Adipocyte (in vitro differentiated cells): ENCODE data around the gene APEH.
"Not testable (repeated sequence)": the region's sequence is repeated elsewhere in the genome, so short reads cannot be mapped to it uniquely, and the experiment has no call there.

Experiments used
- DNase-seq: peaks from one replicate; pipeline ENCODE4 v3.0.0-alpha.2; 2015; ENCODE audit warnings: low read depth
- H3K27me3 ChIP-seq: replicated peaks from 2 replicates; pipeline ENCODE4 v1.7.0; 2013; ENCODE audit warnings: mild to moderate bottlenecking, low read length, moderate library complexity; ENCODE audit not compliant: control insufficient read depth, insufficient read depth
- H3K36me3 ChIP-seq: 2 replicates; pipeline ENCODE4 v1.7.0; 2013; ENCODE audit warnings: low read length, mild to moderate bottlenecking, moderate library complexity; ENCODE audit not compliant: control insufficient read depth, insufficient read depth, severe bottlenecking
- H3K4me1 ChIP-seq: 2 replicates; pipeline ENCODE4 v1.7.0; 2013; ENCODE audit warnings: mild to moderate bottlenecking, low read length, moderate library complexity; ENCODE audit not compliant: control insufficient read depth, insufficient read depth
- H3K4me3 ChIP-seq: 2 replicates; pipeline ENCODE4 v1.7.0; 2013; ENCODE audit warnings: mild to moderate bottlenecking, low read length, moderate library complexity
- H3K9ac ChIP-seq: 2 replicates; pipeline ENCODE4 v1.7.0; 2013; ENCODE audit warnings: mild to moderate bottlenecking, low read length, moderate library complexity
- H3K9me3 ChIP-seq: 2 replicates; pipeline ENCODE4 v1.7.0; 2013; ENCODE audit warnings: mild to moderate bottlenecking, low read length, moderate library complexity; ENCODE audit not compliant: control insufficient read depth

The APEH gene

DNA sequence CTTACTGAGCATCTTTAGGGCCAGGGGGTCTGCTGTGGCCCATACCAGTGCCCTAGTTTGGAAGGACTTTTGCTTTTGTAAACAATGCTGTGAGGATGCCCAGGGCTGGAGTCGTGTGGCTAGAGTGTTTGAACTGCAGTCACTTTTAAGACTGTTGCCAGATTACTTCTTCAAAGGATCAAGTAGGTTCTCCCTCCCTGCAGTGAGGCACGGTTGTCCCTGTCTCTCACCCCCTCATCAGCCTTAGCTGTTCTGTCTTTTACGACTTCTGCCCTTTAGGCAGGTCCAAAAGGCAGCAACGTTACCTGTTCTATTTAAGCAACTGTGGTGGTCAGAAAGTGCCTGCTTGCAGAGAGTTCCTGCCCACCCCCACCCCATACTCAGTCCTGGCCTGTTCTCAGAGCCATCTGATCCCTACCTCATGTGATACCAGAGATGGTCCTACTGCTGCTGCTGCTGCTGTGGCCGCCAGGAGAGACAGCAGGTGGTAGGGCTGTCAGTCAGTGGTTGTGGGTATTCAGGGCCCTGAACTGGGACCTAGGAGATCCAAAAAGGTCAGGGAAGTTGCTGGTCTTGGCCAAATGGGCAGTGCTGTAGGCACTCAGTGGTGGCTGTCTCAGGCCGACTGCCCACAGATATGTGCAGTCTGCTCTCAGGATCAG lies 20.4 kb downstream of the APEH start:
- not testable (repeated sequence) for H3K27me3 ChIP-seq, DNase-seq, H3K9me3 ChIP-seq, H3K9ac ChIP-seq, H3K4me3 ChIP-seq, H3K4me1 ChIP-seq
- H3K36me3 ChIP-seq = peaks cover 19% of the 10 kb centered on the region

DNA sequence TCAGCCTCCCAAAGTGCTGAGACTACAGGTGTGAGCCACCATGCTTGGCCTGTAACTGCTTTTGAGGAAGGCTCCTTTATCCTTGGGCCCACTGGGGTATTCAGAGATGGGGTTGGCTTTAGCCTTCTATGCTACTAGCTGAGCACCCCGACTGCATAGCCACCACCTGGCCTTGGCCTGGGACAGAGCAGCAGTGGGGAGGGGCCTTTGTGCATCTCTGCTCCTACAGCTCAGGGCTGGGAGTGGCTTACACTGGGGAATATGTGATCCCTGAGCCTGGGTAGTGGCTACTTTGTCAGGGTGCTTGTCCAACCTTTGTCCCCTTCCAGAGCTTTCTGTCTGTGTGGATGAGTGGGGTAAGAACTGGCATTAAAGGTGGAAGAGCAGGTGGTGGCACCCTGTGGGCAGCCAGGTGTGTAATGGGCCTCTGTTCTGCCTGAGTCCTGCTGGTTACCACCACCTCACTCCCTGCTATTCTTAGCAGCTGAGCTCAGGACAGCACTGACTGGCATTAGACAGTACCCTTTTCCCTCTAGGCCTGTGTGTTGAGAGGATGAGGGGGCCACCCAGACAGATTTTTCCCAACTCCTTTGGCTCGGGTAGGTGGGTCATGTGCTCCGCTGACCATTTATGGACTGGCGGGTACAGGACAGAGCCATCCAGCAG lies 21.3 kb downstream of the APEH start:
- not testable (repeated sequence) for H3K27me3 ChIP-seq, H3K4me3 ChIP-seq, H3K9ac ChIP-seq, H3K9me3 ChIP-seq, DNase-seq, H3K4me1 ChIP-seq
- H3K36me3 ChIP-seq = peaks cover 19% of the 10 kb centered on the region

GRCh38 chr3:49699281-49699979 lies 25.3 kb downstream of the APEH start:
- H3K27me3 ChIP-seq = no peaks in the 10 kb centered on the region
- peak; percentile 47 for DNase-seq
- H3K9ac ChIP-seq = peak overlapping the region; percentile 38
- no peaks in the 10 kb centered on the region for H3K9me3 ChIP-seq
- H3K4me1 ChIP-seq = peaks cover 5% of the 10 kb centered on the region
- peaks cover 32% of the 10 kb centered on the region for H3K36me3 ChIP-seq
- no peak overlapping the region for H3K4me3 ChIP-seq

DNA sequence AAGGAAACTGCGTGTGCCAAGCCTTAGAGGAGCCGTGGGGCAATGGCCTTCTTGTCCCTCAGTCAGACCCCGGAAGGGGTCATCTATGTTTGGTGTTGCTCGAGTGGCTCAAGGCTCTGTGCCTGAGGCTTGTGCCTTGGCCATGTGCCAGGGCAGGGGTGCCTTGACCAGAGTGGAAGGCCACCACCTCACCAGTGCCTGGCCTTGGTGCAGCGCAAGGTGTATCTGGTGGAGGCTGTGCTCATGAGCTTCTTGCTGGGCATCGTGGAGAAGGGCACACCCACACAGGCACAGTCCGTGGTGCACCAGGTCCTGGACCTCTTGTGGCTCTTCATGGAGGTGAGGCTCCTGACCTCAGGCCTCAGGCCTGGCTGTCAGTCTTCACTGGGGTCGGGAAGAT lies 25.9 kb downstream of the APEH start:
- no peak overlapping the region for H3K4me3 ChIP-seq
- no peak overlapping the region for H3K9ac ChIP-seq
- no peaks in the 10 kb centered on the region for H3K9me3 ChIP-seq
- H3K27me3 ChIP-seq = no peaks in the 10 kb centered on the region
- H3K4me1 ChIP-seq = peaks cover 5% of the 10 kb centered on the region
- no peak for DNase-seq
- H3K36me3 ChIP-seq = peaks cover 35% of the 10 kb centered on the region

DNA sequence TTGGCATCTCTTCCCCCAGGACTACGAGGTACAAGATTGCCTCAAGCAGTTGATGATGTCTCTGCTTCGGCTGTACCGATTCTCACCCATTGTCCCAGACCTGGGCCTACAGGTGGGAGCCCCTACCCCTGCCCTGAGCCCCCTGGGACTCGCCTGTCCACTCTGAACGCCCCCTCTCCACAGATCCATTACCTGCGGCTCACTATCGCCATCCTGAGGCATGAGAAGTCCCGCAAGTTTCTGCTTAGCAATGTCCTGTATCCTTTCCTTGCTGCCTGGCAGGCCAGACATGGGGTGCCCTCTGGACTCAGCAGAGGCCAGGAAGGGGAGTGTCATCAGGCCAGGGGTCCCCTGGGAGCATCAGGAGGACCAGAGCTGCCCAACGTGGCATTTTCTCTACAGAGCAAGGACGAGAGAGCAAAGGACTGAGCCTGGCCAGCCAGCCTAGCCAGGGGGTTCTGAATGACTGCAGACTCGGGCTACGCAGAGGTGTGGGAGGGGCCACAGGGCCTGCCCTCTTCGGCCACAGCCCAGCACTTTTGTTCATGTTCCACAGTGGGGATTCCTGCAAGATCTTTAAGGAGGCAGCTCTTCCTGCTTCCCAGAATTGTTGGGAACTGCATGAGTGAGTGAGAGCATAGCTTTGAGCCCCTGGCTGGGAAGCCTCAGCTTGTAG lies 26.4 kb downstream of the APEH start:
- no peak for DNase-seq
- H3K27me3 ChIP-seq = no peaks in the 10 kb centered on the region

DNA sequence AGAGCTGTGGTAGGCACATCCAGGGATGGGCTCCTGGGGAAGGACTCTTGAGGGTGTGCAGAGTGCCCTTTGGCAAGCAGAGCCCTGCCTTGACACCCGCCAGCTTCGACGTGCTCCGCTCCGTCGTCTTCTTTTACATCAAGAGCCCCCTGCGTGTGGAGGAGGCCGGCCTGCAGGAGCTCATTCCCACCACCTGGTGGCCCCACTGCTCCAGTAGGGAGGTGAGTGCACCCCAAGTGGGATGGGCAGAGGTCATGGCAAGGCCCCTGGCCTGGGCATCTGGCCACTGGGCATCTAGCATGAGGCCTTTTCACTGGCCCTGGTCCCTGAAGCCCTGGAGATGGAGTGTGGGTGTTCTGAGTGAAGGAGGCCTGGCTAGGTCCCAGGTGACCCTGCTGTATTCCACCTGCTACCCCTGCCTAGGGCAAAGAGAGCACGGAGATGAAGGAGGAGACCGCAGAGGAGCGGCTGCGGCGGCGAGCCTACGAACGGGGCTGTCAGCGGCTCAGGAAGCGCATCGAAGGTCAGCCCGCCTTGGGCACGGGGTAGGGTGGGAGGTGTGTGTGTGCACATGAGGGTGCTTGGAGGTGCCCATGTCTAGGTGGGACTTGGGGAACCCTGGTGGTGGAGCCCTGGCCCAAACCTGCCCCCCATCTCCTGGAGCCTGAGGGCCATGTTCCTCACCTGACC lies 27.4 kb downstream of the APEH start:
- DNase-seq = peak; percentile 45
- Histone ChIP-seq H3K9me3 (no peaks in the 10 kb centered on the region), H3K4me3 (no peak overlapping the region), H3K9ac (no peak overlapping the region), H3K4me1 (peaks cover 5% of the 10 kb centered on the region), H3K27me3 (no peaks in the 10 kb centered on the region), H3K36me3 (peaks cover 50% of the 10 kb centered on the region)

More for the DNA sequence above, 26.4 kb downstream of the APEH start:
- H3K4me1 ChIP-seq = peaks cover 5% of the 10 kb centered on the region
- H3K36me3 ChIP-seq = peaks cover 41% of the 10 kb centered on the region
- H3K4me3 ChIP-seq = no peak overlapping the region
- H3K9me3 ChIP-seq = no peaks in the 10 kb centered on the region
- no peak overlapping the region for H3K9ac ChIP-seq

DNA sequence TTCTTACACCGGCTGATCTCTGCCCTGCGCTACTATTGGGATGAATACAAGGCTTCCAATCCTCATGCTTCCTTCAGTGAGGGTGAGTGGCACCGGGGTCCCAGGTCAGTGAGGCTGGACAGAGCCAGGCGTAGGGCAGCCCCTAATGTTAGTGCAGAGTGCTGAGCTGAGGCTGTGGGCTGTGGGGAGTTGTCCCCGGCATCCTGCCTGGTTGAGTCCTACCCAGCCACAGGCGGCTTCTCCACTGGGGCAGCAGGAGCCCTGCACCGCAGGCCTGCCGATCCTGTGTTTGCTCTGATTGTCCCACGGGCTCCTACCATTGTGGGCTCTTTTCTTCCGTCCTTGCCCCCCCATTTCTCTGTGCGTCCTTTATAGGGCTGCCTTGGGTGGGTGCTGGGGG lies 28.5 kb downstream of the APEH start:
- H3K27me3 ChIP-seq = no peaks in the 10 kb centered on the region
- DNase-seq = no peak
- H3K4me1 ChIP-seq = peaks cover 5% of the 10 kb centered on the region
- no peaks in the 10 kb centered on the region for H3K9me3 ChIP-seq
- no peak overlapping the region for H3K4me3 ChIP-seq
- H3K9ac ChIP-seq = no peak overlapping the region
- peaks cover 53% of the 10 kb centered on the region for H3K36me3 ChIP-seq

- H3K36me3 ChIP-seq = peaks cover 45% of the 10 kb centered on the region
- H3K9ac ChIP-seq = no peak overlapping the region
- no peaks in the 10 kb centered on the region for H3K27me3 ChIP-seq
- no peak overlapping the region for H3K4me3 ChIP-seq
- H3K4me1 ChIP-seq = peaks cover 5% of the 10 kb centered on the region
- peak; percentile 74 for DNase-seq
- no peaks in the 10 kb centered on the region for H3K9me3 ChIP-seq
Observed at GRCh38 chr3:49703443-49703927, 29.3 kb downstream of the APEH start.

DNA sequence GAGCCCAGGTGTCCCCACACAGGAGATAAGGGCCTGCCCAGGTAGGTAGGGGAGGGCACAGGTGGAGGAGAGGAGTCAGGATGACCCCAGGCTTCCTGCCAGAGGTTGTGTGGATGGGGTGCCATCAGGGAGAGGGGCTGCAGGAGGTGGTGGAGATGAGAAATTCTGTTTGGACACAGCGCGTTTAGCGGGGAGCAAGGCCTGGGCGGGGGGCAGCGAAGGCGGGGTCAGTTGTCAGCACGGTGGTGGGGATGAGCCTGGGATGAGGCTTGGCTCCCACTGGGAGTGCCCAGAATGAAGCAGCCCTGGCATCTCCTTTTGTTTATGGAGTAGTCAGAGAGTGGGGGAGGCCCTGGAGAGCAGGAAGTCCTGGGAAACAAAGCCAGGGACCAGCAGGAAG lies 29.8 kb downstream of the APEH start:
- H3K36me3 ChIP-seq = peaks cover 41% of the 10 kb centered on the region
- H3K9ac ChIP-seq = no peak overlapping the region
- no peaks in the 10 kb centered on the region for H3K27me3 ChIP-seq
- peaks cover 5% of the 10 kb centered on the region for H3K4me1 ChIP-seq
- H3K4me3 ChIP-seq = no peak overlapping the region
- no peaks in the 10 kb centered on the region for H3K9me3 ChIP-seq
- no peak for DNase-seq

DNA sequence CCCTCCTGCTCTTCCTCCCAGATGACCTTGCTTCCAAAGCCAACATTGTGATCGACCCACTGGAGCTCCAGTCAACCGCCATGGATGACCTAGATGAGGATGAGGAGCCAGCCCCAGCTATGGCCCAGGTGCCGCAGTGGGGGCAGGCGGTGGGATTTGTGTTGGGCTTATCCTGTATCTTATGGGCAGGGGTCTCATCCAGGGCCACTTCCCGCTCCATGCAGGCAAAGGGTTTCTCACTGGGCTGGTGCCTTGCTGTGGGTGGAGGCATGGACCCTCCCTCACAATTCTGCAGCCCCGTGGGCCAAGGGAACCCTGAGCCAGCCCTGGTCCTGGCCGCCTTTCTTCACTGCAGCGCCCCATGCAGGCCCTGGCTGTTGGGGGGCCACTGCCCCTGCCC lies 30.5 kb downstream of the APEH start:
- Histone ChIP-seq H3K27me3 (no peaks in the 10 kb centered on the region), H3K4me3 (no peak overlapping the region), H3K36me3 (peaks cover 41% of the 10 kb centered on the region), H3K9me3 (no peaks in the 10 kb centered on the region), H3K9ac (no peak overlapping the region), H3K4me1 (no peaks in the 10 kb centered on the region)
- DNase-seq = no peak
